Left lung (tissue), 10 donors: ENCODE results near the gene BIRC7. TPM values are rescaled to one million over a fixed set of nuclear protein-coding genes. Genes with fewer than 3 reads are reported as not detected.
A peak's percentile ranks its signal among the peaks of the same experiment; 100 is the strongest.

Experiments
- ATAC-seq: fragments of 200-7000 bp; cut with Tn5 transposase; one replicate; pipeline ENCODE4 v1.9.1; 2020; ENCODE audit warnings: moderate library complexity
- DNase-seq, 4 donors: peaks; one replicate each; pipeline ENCODE4 v3.0.0-alpha.2; 2013 to 2020
- H3K27ac ChIP-seq, 2 donors: fragments of 200-600 bp; sonication (generic) in 1 of 2; one replicate each; pipeline versions ENCODE4 v1.5.0 to v1.8.0; 2020 to 2021
- H3K27me3 ChIP-seq, 2 donors: fragments of 200-600 bp; sonication (generic) in 1 of 2; one replicate each; pipeline versions ENCODE4 v1.5.0 to v1.8.0; 2020 to 2021
- H3K36me3 ChIP-seq, 2 donors: fragments of 200-600 bp; sonication (generic) in 1 of 2; one replicate each; pipeline versions ENCODE4 v1.5.0 to v1.8.0; 2020 to 2021
- H3K4me1 ChIP-seq, 2 donors: fragments of 200-600 bp; one replicate each; pipeline ENCODE4 v1.8.0; 2021
- H3K4me3 ChIP-seq, 2 donors: fragments of 200-600 bp; sonication (generic) in 1 of 2; one replicate each; pipeline versions ENCODE4 v1.5.0 to v1.8.0; 2020 to 2021; ENCODE audit warnings: mild to moderate bottlenecking in 1 of 2
- H3K9me3 ChIP-seq, 2 donors: fragments of 200-600 bp; sonication (generic) in 1 of 2; one replicate each; pipeline versions ENCODE4 v1.5.0 to v1.8.0; 2020 to 2021
- intact Hi-C, 2 donors: fragments of 100-400 bp; cut with DNase I; formaldehyde crosslinking; loops; one replicate each; pipeline versions ENCODE4 v1.11.2 to v1.14.2; 2022
- polyA plus RNA-seq, 6 donors: library from polyadenylated mRNA; unstranded; fragments of 120-200 nt; gene quantifications; one replicate each; pipeline ENCODE4 v1.2.1, GENCODE V29; 2013; ENCODE audit not compliant: insufficient read length in 6 of 6
- total RNA-seq, 2 donors: library from RNA; stranded (reverse); fragmentation: NEBNext Ultra II Directional; extraction: Animal tissue kit (Norgen Biotek cat#: 25700); gene quantifications; one replicate each; pipeline ENCODE4 v1.2.1, GENCODE V29; 2021
- TF ChIP-seq, protein P1 (sequence below), 2 donors: fragments of 200-600 bp; sonication (generic) in 1 of 2; IDR thresholded peaks; one replicate each; pipeline versions ENCODE4 v1.5.0 to v1.8.0; 2021; ENCODE audit warnings: antibody characterized with exemption in 2 of 2
- donor health status: DM: no; HTN: yes; CAD: no.
- donor health status: DM: no; HTN: no; CAD: no.

BIRC7 gene
- total and polyA plus RNA-seq, 8 donors: 0.24 to 0.64 (median 0.42) TPM; not detected in 4

DNA sequence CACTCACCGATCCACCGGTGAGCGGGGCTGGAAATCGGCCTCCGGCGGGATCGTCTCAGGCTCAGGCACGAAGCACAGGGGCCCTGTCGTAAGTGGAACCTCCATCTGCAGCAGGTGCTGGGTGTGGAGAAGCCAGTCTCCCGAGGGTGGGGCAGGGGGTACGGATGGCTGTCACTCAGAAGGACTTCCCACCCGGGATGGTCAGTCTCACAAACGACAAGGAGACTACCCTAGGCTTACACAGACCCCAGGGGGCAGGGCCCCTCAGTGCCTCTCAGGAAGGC, 47.6 kb upstream of the BIRC7 start:
- TF ChIP-seq, protein P1, sequence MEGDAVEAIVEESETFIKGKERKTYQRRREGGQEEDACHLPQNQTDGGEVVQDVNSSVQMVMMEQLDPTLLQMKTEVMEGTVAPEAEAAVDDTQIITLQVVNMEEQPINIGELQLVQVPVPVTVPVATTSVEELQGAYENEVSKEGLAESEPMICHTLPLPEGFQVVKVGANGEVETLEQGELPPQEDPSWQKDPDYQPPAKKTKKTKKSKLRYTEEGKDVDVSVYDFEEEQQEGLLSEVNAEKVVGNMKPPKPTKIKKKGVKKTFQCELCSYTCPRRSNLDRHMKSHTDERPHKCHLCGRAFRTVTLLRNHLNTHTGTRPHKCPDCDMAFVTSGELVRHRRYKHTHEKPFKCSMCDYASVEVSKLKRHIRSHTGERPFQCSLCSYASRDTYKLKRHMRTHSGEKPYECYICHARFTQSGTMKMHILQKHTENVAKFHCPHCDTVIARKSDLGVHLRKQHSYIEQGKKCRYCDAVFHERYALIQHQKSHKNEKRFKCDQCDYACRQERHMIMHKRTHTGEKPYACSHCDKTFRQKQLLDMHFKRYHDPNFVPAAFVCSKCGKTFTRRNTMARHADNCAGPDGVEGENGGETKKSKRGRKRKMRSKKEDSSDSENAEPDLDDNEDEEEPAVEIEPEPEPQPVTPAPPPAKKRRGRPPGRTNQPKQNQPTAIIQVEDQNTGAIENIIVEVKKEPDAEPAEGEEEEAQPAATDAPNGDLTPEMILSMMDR (IDR thresholded peaks at IDR 0.05): no peak
- peaks cover 0 to 16% of the 10 kb centered on the region in 2 donors for H3K27me3 ChIP-seq
- ATAC-seq: no peak
- no peak overlapping the region for H3K27ac ChIP-seq
- H3K4me1 ChIP-seq: no peaks in the 10 kb centered on the region
- intact Hi-C loops: loop anchor here in 1 of 2 donors (10.0 kb wide), 1 partner anchor 133 kb away; no protein-coding TSS in a partner anchor
- peak in 1 of 4 donors; percentile 39 for DNase-seq
- H3K36me3 ChIP-seq: no peaks in the 10 kb centered on the region
- no peak overlapping the region for H3K4me3 ChIP-seq
- H3K9me3 ChIP-seq: no peaks in the 10 kb centered on the region

DNA sequence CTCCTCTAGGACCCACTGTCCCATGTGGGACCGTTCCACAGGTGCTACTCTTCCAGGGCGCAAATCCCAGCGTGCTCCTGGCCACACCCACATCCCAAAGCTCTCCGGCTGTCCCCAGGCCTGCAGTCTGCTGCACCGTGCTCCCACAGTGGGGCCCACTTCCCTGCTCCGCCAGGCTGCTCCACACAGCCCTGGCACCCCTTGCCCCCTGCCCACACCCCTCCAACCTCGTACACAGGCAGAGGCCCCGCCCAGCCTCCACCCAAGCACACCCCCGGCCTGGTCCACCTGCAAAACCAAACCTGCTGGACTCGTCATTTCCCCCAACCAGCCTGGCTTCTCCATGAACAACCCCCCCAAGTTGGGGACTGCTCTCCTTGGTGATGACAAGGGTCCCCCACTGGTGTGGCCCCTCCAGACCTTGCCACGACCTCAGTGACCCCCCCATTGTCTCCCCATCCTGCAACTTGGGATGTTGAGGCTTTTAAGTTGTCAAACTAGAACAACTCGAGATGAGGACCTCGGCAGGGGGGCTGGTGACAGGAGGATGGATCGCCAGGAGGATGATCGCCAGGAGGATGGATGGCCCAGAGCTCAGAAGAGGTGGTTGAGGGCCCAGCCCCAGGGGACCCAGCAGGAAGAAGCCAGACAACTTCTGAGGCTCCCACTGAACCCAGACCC, 46.9 kb upstream of the BIRC7 start:
- Histone ChIP-seq H3K9me3 (no peaks in the 10 kb centered on the region), H3K27ac (no peak overlapping the region), H3K4me3 (no peak overlapping the region), H3K27me3 (peaks cover 0 to 10% of the 10 kb centered on the region in 2 donors), H3K4me1 (no peaks in the 10 kb centered on the region), H3K36me3 (no peaks in the 10 kb centered on the region)
- intact Hi-C loops: loop anchor here in 1 of 2 donors (10.0 kb wide), 1 partner anchor 134 kb away; no protein-coding TSS in a partner anchor
- DNase-seq (peak in 1 of 4 donors; percentile 69), ATAC-seq (no peak)
- TF ChIP-seq, protein P1 (IDR thresholded peaks at IDR 0.05): no peak

DNA sequence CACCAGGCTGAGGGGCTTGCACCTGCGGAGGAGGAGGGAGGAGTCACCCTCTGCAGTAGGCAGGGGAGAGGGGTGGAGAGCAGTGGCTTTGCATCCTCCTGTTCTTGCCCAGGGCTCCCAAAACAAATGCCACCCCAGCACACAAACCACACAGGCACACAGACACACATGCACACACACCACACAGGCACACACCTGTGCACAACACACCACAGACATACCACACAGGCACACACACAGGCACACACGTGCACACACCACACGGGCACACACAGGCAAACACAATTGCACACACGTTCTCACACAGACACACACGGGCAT, 46.4 kb upstream of the BIRC7 start:
- ATAC-seq (no peak), DNase-seq (no peak)
- H3K27me3 ChIP-seq: peaks cover 0 to 4% of the 10 kb centered on the region in 2 donors
- no peaks in the 10 kb centered on the region for H3K4me1 ChIP-seq
- H3K4me3 ChIP-seq: no peak overlapping the region
- H3K27ac ChIP-seq: no peak overlapping the region
- intact Hi-C loops: loop anchor here in 1 of 2 donors (10.0 kb wide), 1 partner anchor 134 kb away; no protein-coding TSS in a partner anchor
- TF ChIP-seq, protein P1 (IDR thresholded peaks at IDR 0.05): no peak
- H3K9me3 ChIP-seq: no peaks in the 10 kb centered on the region
- H3K36me3 ChIP-seq: peaks cover 0 to 2% of the 10 kb centered on the region in 2 donors

DNA sequence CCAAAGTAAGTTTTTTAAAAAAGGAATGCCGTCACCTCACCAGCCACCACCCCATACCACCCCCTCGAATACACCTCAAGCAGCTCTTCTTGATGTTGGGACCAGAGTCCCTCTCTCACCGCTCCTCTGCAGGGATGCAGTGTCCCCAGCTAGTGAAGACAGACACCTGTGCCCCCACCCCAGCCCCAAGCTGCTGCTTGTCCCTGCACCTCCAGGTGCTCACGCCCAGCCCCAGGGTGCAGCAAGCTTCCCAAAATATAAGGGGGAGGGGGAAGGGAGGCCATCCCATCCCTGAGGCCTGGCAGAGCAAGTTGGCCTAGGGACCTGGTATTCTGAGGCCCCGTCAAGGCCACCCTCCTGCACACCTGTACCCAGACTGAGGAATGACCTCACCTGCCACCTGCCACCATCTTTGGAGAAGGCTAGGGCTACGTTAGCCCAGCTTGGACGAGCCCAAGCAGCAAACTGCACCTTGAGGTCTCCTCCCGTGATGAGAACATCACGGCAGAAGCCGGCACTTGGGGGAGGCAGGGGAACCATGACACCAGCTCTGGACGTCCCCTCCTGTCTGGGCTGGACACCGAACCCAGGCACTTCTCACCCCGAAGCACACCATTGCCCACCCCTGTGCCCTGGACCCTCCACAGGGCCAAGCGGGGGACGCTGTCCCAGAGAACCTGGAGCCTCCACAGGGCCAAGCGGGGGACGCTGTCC, 45.7 kb upstream of the BIRC7 start:
- H3K36me3 ChIP-seq: peaks cover 0 to 6% of the 10 kb centered on the region in 2 donors
- no peaks in the 10 kb centered on the region for H3K27me3 ChIP-seq
- H3K27ac ChIP-seq: no peak overlapping the region
- no peaks in the 10 kb centered on the region for H3K9me3 ChIP-seq
- no peaks in the 10 kb centered on the region for H3K4me1 ChIP-seq
- intact Hi-C loops: loop anchor here in 1 of 2 donors (10.0 kb wide), 1 partner anchor 135 kb away; no protein-coding TSS in a partner anchor
- TF ChIP-seq, protein P1 (IDR thresholded peaks at IDR 0.05): no peak
- ATAC-seq (no peak), DNase-seq (peak in 1 of 4 donors; percentile 48)
- H3K4me3 ChIP-seq: no peak overlapping the region

DNA sequence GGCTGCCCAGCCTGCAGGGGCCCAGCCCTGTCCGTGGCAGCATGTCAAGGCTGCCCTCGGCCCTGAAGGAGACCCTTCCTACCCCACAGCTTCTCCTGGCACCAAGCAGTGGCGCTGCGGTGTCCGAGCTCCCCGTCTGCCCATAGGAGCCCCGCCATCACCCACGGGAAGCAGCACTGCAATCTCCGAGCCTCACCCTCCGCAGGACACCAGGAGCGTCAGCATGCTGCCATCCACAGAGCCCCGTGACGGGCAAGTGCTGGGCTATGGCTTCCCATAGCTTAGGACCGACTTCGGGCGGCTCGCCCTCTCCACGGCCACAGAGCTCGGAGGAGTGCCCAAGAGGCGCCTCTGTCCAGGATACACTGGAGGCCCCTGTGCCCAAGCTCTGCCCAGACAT, 44.9 kb upstream of the BIRC7 start:
- no peak overlapping the region for H3K27ac ChIP-seq
- DNase-seq (peak in 1 of 4 donors; percentile 66), ATAC-seq (no peak)
- H3K4me1 ChIP-seq: no peaks in the 10 kb centered on the region
- peaks cover 0 to 14% of the 10 kb centered on the region in 2 donors for H3K36me3 ChIP-seq
- TF ChIP-seq, protein P1 (IDR thresholded peaks at IDR 0.05): no peak
- H3K4me3 ChIP-seq: no peak overlapping the region
- intact Hi-C loops: no loop called here
- no peaks in the 10 kb centered on the region for H3K9me3 ChIP-seq
- no peaks in the 10 kb centered on the region for H3K27me3 ChIP-seq
